ENCODE results near the gene ASGR2. TPM values are rescaled to one million over a fixed set of nuclear protein-coding genes. Genes with fewer than 3 reads are reported as not detected.

ASGR2 gene
- total RNA-seq, 1 experiment from 2014 or later = 0.13 TPM

DNA sequence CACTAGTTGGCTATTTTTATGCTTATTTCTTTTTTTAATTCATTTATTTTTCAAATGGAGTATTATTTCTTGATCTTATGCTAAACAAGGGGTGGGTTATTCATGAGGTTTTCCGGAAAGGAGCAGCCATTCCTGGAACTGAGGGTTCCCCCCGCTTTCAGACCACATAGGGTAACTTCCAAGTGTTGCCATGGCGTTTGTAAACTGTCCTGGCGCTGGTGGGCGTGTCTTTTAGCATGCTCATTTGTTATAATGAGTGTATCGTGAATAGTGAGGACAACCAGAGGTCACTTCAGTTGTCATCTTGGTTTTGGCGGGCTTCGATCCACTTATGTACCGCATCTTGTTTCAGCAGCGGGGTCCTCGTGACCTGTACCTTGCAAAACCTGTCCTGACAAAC, 29.6 kb upstream of the ASGR2 start:
- ChIA-PET POLR2A (interaction anchor here (0.7 kb wide), 1 partner anchor 659 kb away, joined by 5 read pairs; no protein-coding TSS in a partner anchor), CTCF (interaction anchor here (1.3 to 4.3 kb wide), 3 partner anchors 8 to 34 kb away, joined by 3 to 30 read pairs (median 4); no protein-coding TSS in a partner anchor)
- DNase-seq (ENCODE audit: low spot score) (no peak), ATAC-seq (no peak)
- no peaks in the 10 kb centered on the region for H3K36me3 Mint-ChIP-seq
- no peak overlapping the region for H3K4me3 Mint-ChIP-seq
- no peak overlapping the region for H3K27ac Mint-ChIP-seq
- H3K4me1 Mint-ChIP-seq = peaks cover 50% of the 10 kb centered on the region
- TF ChIP-seq MYBL2 (CRISPR knock-in tag; IDR thresholded peaks at IDR 0.05) (no peak), PREB (CRISPR knock-in tag; IDR thresholded peaks at IDR 0.05; ENCODE audit: borderline replicate concordance) (no peak), PRRX2 (CRISPR knock-in tag; IDR thresholded peaks at IDR 0.05) (no peak), NFE2L1 (CRISPR knock-in tag; IDR thresholded peaks at IDR 0.05) (no peak), CREB1 (CRISPR knock-in tag; IDR thresholded peaks at IDR 0.05) (no peak), USF1 (CRISPR knock-in tag; IDR thresholded peaks at IDR 0.05) (no peak), FOXP4 (CRISPR knock-in tag; IDR thresholded peaks at IDR 0.05) (no peak), AFF4 (CRISPR knock-in tag; IDR thresholded peaks at IDR 0.05; ENCODE audit: borderline replicate concordance) (no peak), NR1H2 (CRISPR knock-in tag; IDR thresholded peaks at IDR 0.05) (no peak), ZNF138 (CRISPR knock-in tag; conservative IDR thresholded peaks at IDR 0.05) (no peak), ATF3 (CRISPR knock-in tag; conservative IDR thresholded peaks at IDR 0.05) (no peak), MLX (CRISPR knock-in tag; IDR thresholded peaks at IDR 0.05) (no peak), ZNF416 (CRISPR knock-in tag; IDR thresholded peaks at IDR 0.05) (no peak), SP1 (CRISPR knock-in tag; conservative IDR thresholded peaks at IDR 0.05) (no peak), TEAD1 (CRISPR knock-in tag; IDR thresholded peaks at IDR 0.05) (no peak)
- TF ChIP-seq, protein P1, sequence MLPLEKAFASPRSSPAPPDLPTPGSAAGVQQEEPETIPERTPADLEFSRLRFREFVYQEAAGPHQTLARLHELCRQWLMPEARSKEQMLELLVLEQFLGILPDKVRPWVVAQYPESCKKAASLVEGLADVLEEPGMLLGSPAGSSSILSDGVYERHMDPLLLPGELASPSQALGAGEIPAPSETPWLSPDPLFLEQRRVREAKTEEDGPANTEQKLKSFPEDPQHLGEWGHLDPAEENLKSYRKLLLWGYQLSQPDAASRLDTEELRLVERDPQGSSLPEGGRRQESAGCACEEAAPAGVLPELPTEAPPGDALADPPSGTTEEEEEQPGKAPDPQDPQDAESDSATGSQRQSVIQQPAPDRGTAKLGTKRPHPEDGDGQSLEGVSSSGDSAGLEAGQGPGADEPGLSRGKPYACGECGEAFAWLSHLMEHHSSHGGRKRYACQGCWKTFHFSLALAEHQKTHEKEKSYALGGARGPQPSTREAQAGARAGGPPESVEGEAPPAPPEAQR (CRISPR knock-in tag; IDR thresholded peaks at IDR 0.05) = no peak
- peaks cover 2% of the 10 kb centered on the region for H3K27me3 Mint-ChIP-seq (ENCODE audit: low read depth)
- H3K9me3 Mint-ChIP-seq = no peaks in the 10 kb centered on the region

All from WTC11 (cell line).